GM12878 (cell line): ENCODE data around the gene MYO3B. TPM values are rescaled to one million over a fixed set of nuclear protein-coding genes. Genes with fewer than 3 reads are reported as not detected.

Experiments used
- ATAC-seq: fragments of 200-7000 bp; cut with Tn5 transposase; 3 replicates; pipeline ENCODE4 v1.9.1; 2020; ENCODE audit warnings: mild to moderate bottlenecking, moderate library complexity
- BruUV-seq: library from RNA; stranded (reverse); fragments of 400-500 nt; replicated peaks from 2 replicates; lab custom pipeline; 2021; lab: Mats Ljungman, UMichigan
- CTCF ChIA-PET: fragments of 300-600 bp; sonication (Branson Sonifier 250); formaldehyde crosslinking; extraction: SDS; loops from one replicate; lab custom pipeline; 2021; ENCODE audit warnings: inconsistent platforms; lab: Yijun Ruan, JAX
- POLR2A ChIA-PET: fragments of 350-600 bp; formaldehyde crosslinking; extraction: SDS; loops from one replicate; lab custom pipeline; 2021; ENCODE audit warnings: inconsistent platforms; lab: Charles Lee
- RAD21 ChIA-PET: fragments of 300-600 bp; sonication (Branson Sonifier 250); formaldehyde crosslinking; loops from one replicate; lab custom pipeline; 2023; ENCODE audit warnings: antibody characterized with exemption; ENCODE audit not compliant: unreplicated experiment; lab: Charles Lee
- SMC1A ChIA-PET: fragments of 300-600 bp; sonication (Branson Sonifier 250); formaldehyde crosslinking; loops from one replicate; lab custom pipeline; 2023; ENCODE audit not compliant: unreplicated experiment, uncharacterized antibody; lab: Charles Lee
- DNase-seq: peaks from one replicate; pipeline ENCODE4 v3.0.0-alpha.2; 2011; ENCODE audit warnings: low read depth, low spot score
- FAIRE-seq: peaks from 3 replicates; lab custom pipeline; 2011; peaks lifted over from hg19 to GRCh38; lab: Jason Lieb, UNC
- H2AFZ ChIP-seq: 2 replicates; pipeline ENCODE4 v1.6.0; 2011; ENCODE audit warnings: low read depth, low read length, control low read depth; ENCODE audit not compliant: control insufficient read depth
- H3K27ac ChIP-seq: 2 replicates; pipeline ENCODE4 v1.5.1; 2011; ENCODE audit warnings: control low read depth; ENCODE audit not compliant: control insufficient read depth, insufficient read depth
- H3K27me3 ChIP-seq, 2 experiments: replicated peaks in 1 of 2; 2 replicates each; pipeline versions ENCODE4 v1.6.0 to v1.6.1; 2011; ENCODE audit warnings: low read length in 1 of 2; ENCODE audit not compliant: control insufficient read depth in 2 of 2, insufficient read depth in 2 of 2
- H3K36me3 ChIP-seq, 2 experiments: 2 replicates each; pipeline ENCODE4 v1.5.1; 2011; ENCODE audit warnings: low read length in 1 of 2; ENCODE audit not compliant: control insufficient read depth in 2 of 2, insufficient read depth in 2 of 2
- H3K4me1 ChIP-seq: 2 replicates; pipeline ENCODE4 v1.6.1; 2011; ENCODE audit warnings: mild to moderate bottlenecking, low read length, moderate library complexity, mixed read lengths; ENCODE audit not compliant: control insufficient read depth, insufficient read depth
- H3K4me2 ChIP-seq: 2 replicates; pipeline ENCODE4 v1.6.0; 2011; ENCODE audit warnings: control low read depth; ENCODE audit not compliant: control insufficient read depth, insufficient read depth
- H3K4me3 ChIP-seq: fragments of 200-600 bp; sonication (generic); 2 replicates; pipeline ENCODE4 v1.5.1; 2016
- H3K79me2 ChIP-seq: 2 replicates; pipeline ENCODE4 v1.6.0; 2011; ENCODE audit warnings: low read length; ENCODE audit not compliant: control insufficient read depth, insufficient read depth
- H3K9ac ChIP-seq: 2 replicates; pipeline ENCODE4 v1.8.0; 2011; ENCODE audit warnings: low read length, control low read depth, mixed read lengths; ENCODE audit not compliant: control insufficient read depth, insufficient read depth
- H3K9me3 ChIP-seq: replicated peaks from 3 replicates; pipeline ENCODE4 v1.5.1; 2011; ENCODE audit warnings: mild to moderate bottlenecking, low read length; ENCODE audit not compliant: control insufficient read depth, insufficient read depth
- H4K20me1 ChIP-seq: 2 replicates; pipeline ENCODE4 v1.6.0; 2011; ENCODE audit not compliant: control insufficient read depth, insufficient read depth
- EED ChIP-seq: sonication (generic); IDR thresholded peaks from 2 replicates; pipeline ENCODE4 v1.6.1; 2016; ENCODE audit warnings: antibody characterized with exemption, low read depth
- IKZF2 ChIP-seq, 2 experiments: fragments of 450-650 bp; IDR thresholded peaks; 2 replicates each; pipeline ENCODE4 v1.6.1; 2017; ENCODE audit warnings: mild to moderate bottlenecking in 2 of 2, moderate library complexity in 2 of 2
- PAX5 ChIP-seq: IDR thresholded peaks from 2 replicates; pipeline ENCODE4 v1.6.1; 2011; ENCODE audit warnings: low read depth, low read length, borderline replicate concordance
- WGBS: methylation state at CpG from one replicate; pipeline ENCODE4 v1.1.6; 2016; ENCODE audit warnings: low lambda C conversion rate; ENCODE audit not compliant: insufficient replicate concordance, insufficient coverage; ENCODE audit errors: missing lambda C conversion rate; 5-methylcytosine and 5-hydroxymethylcytosine counted together
- in situ Hi-C: fragments of 300-500 bp; cut with MboI; formaldehyde crosslinking; loops from 9 replicates; pipeline ENCODE4 v1.14.3; 2018; ENCODE audit warnings: mixed read lengths
- intact Hi-C: fragments of 100-400 bp; cut with micrococcal nuclease; formaldehyde crosslinking; loops from one replicate; pipeline ENCODE4 v1.14.2; 2022; ENCODE audit not compliant: unreplicated experiment
- polyA plus RNA-seq, 11 experiments: library from polyadenylated mRNA; depleted of rRNA in 4 of 11; unstranded in 6 of 11; stranded (reverse) in 5 of 11; fragments of >200 nt; fragmentation: Nextera tagmentation in 4 of 11; fragmentation: Illumina TruSeq in 1 of 11; extraction: Ambion mirVana in 4 of 11; extraction: Trizol in 1 of 11; gene quantifications; 1 replicate in 1 of 11; 2 replicates in 10 of 11; pipeline versions ENCODE4 v1.2.1 to v1.2.3, GENCODE V29; 2011 to 2016; ENCODE audit warnings: inconsistent platforms in 2 of 11, missing spikeins in 2 of 11, low read depth in 1 of 11
- total RNA-seq, 4 experiments: library from RNA; depleted of rRNA in 3 of 4; stranded (reverse); fragments of >200 nt in 3 of 4; fragmentation: Illumina TruSeq in 1 of 4; extraction: Trizol in 1 of 4; gene quantifications; 2 replicates each; pipeline versions ENCODE4 v1.2.1 to v1.2.3, GENCODE V29; 2013 to 2021
- TF ChIP-seq, protein P1 (sequence below): fragments of 150-350 bp; IDR thresholded peaks from 2 replicates; pipeline ENCODE4 v1.6.1; 2014; ENCODE audit warnings: mild to moderate bottlenecking, low read depth, low read length

MYO3B gene
- total and polyA plus RNA-seq, 10 of the 15 experiments (the other 5 are each of a cell fraction or from before 2014, with no cell fraction given): 1.1 to 7.1 (median 2.1) TPM

DNA sequence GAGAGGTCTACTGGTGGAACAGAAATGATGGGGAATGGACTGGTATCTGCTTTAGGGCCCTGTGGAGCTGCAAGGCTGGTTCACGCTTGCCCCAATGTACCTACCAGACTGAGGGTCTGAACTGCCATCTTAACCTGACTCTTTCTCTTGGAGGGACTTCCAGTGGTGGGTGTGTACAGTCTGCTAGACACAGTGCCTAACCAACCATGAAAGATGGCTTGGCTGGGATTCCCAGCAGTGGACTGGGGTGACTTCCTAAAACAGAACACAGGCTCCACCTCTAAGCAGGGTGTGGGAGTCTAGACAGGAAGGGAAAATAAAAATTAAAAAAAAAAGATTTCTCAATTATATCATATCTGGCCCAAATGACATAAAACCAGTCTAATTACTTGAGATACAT lies 25.5 kb upstream of the MYO3B start:
- ChIA-PET CTCF (interaction anchor here (1.6 kb wide), 1 partner anchor 10 kb away, joined by 3 read pairs; no protein-coding TSS in a partner anchor), SMC1A (no interaction called here), POLR2A (no interaction called here), RAD21 (no interaction called here)
- Histone ChIP-seq H3K4me2 (no peak overlapping the region), H3K4me3 (no peak overlapping the region), H4K20me1 (no peaks in the 10 kb centered on the region), H3K27ac (no peak overlapping the region), H3K9ac (no peak overlapping the region), H2AFZ (no peak overlapping the region; the same call in 1 of the 2 replicates), H3K36me3 (no peaks in the 10 kb centered on the region), H3K4me1 (peaks cover 31% of the 10 kb centered on the region), H3K27me3 (no peaks in the 10 kb centered on the region), H3K79me2 (no peaks in the 10 kb centered on the region), H3K9me3 (peaks cover 6% of the 10 kb centered on the region; the same call in 2 of the 3 replicates)
- intact Hi-C loops: loop anchor here (10.0 kb wide), 1 partner anchor 58 kb away; no protein-coding TSS in a partner anchor
- DNase-seq (no peak), FAIRE-seq (no peak), ATAC-seq (peak; percentile 6; the same call in 1 of the 3 replicates)
- in situ Hi-C loops: no loop called here
- BruUV-seq: no TSS peak
- TF ChIP-seq IKZF2 (IDR thresholded peaks at IDR 0.05) (0 out of 4 replicates have a peak, but pooled peaks of 1 of the 2 experiments have one; percentile 12), PAX5 (peak; percentile 69; the same call in 1 of the 2 replicates), EED (0 out of 2 replicates have a peak, but pooled peaks have one; percentile 14)
- TF ChIP-seq, protein P1, sequence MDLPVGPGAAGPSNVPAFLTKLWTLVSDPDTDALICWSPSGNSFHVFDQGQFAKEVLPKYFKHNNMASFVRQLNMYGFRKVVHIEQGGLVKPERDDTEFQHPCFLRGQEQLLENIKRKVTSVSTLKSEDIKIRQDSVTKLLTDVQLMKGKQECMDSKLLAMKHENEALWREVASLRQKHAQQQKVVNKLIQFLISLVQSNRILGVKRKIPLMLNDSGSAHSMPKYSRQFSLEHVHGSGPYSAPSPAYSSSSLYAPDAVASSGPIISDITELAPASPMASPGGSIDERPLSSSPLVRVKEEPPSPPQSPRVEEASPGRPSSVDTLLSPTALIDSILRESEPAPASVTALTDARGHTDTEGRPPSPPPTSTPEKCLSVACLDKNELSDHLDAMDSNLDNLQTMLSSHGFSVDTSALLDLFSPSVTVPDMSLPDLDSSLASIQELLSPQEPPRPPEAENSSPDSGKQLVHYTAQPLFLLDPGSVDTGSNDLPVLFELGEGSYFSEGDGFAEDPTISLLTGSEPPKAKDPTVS: no peak
- WGBS: 33% methylated on average over 1 of the region's 1 CpG
